K562 (cell line): Measurements from ENCODE around the gene SLC6A9. TPM values are rescaled to one million over a fixed set of nuclear protein-coding genes. Genes with fewer than 3 reads are reported as not detected.

Experiments
- CEBPG ChIP-seq, 3 experiments: fragments of 200-800 bp in 1 of 3; sonication (Bioruptor generic) in 1 of 3; sonication (generic) in 1 of 3; formaldehyde crosslinking in 1 of 3; IDR thresholded peaks in 2 of 3; conservative IDR thresholded peaks in 1 of 3; 2 replicates each; pipeline versions ENCODE4 v1.6.1 to v1.8.0; 2016 to 2022; ENCODE audit warnings: missing compliant biosample characterization in 2 of 3, missing genetic modification characterization in 2 of 3, mild to moderate bottlenecking in 1 of 3, missing genetic modification reagents in 1 of 3
- COPS2 ChIP-seq: fragments of 450-650 bp; conservative IDR thresholded peaks from 2 replicates; pipeline ENCODE4 v1.6.1; 2016; ENCODE audit warnings: mild to moderate bottlenecking, moderate library complexity
- E4F1 ChIP-seq: fragments of 250-450 bp; sonication (Bioruptor Pico); IDR thresholded peaks from 2 replicates; pipeline ENCODE4 v1.5.0; 2021; ENCODE audit warnings: mild to moderate bottlenecking, borderline replicate concordance
- EHMT2 ChIP-seq: fragments of 450-650 bp; IDR thresholded peaks from 2 replicates; pipeline ENCODE4 v1.6.1; 2018; ENCODE audit warnings: antibody characterized with exemption
- ESRRA ChIP-seq: fragments of 450-650 bp; IDR thresholded peaks from 2 replicates; pipeline ENCODE4 v1.6.1; 2014; ENCODE audit warnings: low read depth, mild to moderate bottlenecking, moderate library complexity, borderline replicate concordance
- FOXJ2 ChIP-seq: fragments of 200-800 bp; sonication (Bioruptor generic); IDR thresholded peaks from 2 replicates; pipeline ENCODE4 v1.6.1; 2016; ENCODE audit warnings: missing genetic modification characterization, missing compliant biosample characterization
- HLTF ChIP-seq: fragments of 450-650 bp; IDR thresholded peaks from 2 replicates; pipeline ENCODE4 v1.6.1; 2016
- PHB2 ChIP-seq: fragments of 450-650 bp; IDR thresholded peaks from 2 replicates; pipeline ENCODE4 v1.6.1; 2017; ENCODE audit warnings: low read depth
- RBM14 ChIP-seq: fragments of 200-400 bp; formaldehyde crosslinking; IDR thresholded peaks from 2 replicates; pipeline ENCODE4 v1.6.1; 2018; ENCODE audit warnings: low read depth, mild to moderate bottlenecking, low read length, moderate library complexity, borderline replicate concordance; ENCODE audit not compliant: insufficient read depth
- RBM39 ChIP-seq: fragments of 200-400 bp; formaldehyde crosslinking; optimal IDR thresholded peaks from 2 replicates; pipeline ENCODE3; 2018; ENCODE audit warnings: low read depth, low read length
- SAP30 ChIP-seq: fragments of 200-600 bp; sonication (generic); IDR thresholded peaks from 2 replicates; pipeline ENCODE4 v1.6.1; 2012; ENCODE audit warnings: borderline replicate concordance, low read depth, mild to moderate bottlenecking, moderate library complexity, low read length, control low read depth, inconsistent platforms; ENCODE audit not compliant: insufficient read depth, poor library complexity, severe bottlenecking
- SMAD2 ChIP-seq: fragments of 150-350 bp; IDR thresholded peaks from 2 replicates; pipeline ENCODE4 v1.6.1; 2014; ENCODE audit warnings: low read depth, mild to moderate bottlenecking, low read length
- ZNF224 ChIP-seq: sonication (generic); formaldehyde crosslinking; IDR thresholded peaks from 2 replicates; pipeline ENCODE4 v1.8.0; 2022; ENCODE audit warnings: mild to moderate bottlenecking, missing genetic modification reagents
- ZNF395 ChIP-seq: fragments of 200-800 bp; sonication (Bioruptor generic); IDR thresholded peaks from 2 replicates; pipeline ENCODE4 v1.6.1; 2017; ENCODE audit warnings: missing genetic modification characterization, missing compliant biosample characterization
- ZNF436 ChIP-seq: fragments of 250-450, 450-650 bp; sonication (Bioruptor Pico); formaldehyde crosslinking; IDR thresholded peaks from 2 replicates; pipeline ENCODE4 v1.7.0; 2020; ENCODE audit warnings: mild to moderate bottlenecking
- polyA plus RNA-seq, 8 experiments: library from polyadenylated mRNA; depleted of rRNA in 4 of 8; stranded (reverse) in 5 of 8; unstranded in 3 of 8; fragments of >200 nt; fragmentation: Nextera tagmentation in 2 of 8; fragmentation: Illumina TruSeq in 1 of 8; extraction: Ambion mirVana in 2 of 8; extraction: Trizol in 1 of 8; gene quantifications; 2 replicates each; pipeline versions ENCODE4 v1.2.1 to v1.2.3, GENCODE V29; 2011 to 2014; ENCODE audit warnings: inconsistent platforms in 1 of 8, missing spikeins in 1 of 8
- total RNA-seq, 7 experiments: library from RNA; depleted of rRNA in 6 of 7; stranded (reverse); fragments of >200 nt in 6 of 7; fragmentation: Illumina TruSeq in 2 of 7; extraction: Trizol in 2 of 7; gene quantifications; 2 replicates each; pipeline versions ENCODE4 v1.2.1 to v1.2.3, GENCODE V29; 2011 to 2021; ENCODE audit warnings: low replicate concordance in 1 of 7
- TF ChIP-seq, protein P1 (sequence below): fragments of 250-450 bp; sonication (Bioruptor Pico); IDR thresholded peaks from 2 replicates; pipeline ENCODE4 v1.4.0; 2020; ENCODE audit warnings: mild to moderate bottlenecking
- TF ChIP-seq, protein P2 (sequence below): fragments of 450-650 bp; formaldehyde crosslinking; conservative IDR thresholded peaks from 2 replicates; pipeline ENCODE4 v1.4.0; 2022; ENCODE audit warnings: mild to moderate bottlenecking, missing genetic modification characterization
- TF ChIP-seq, protein P3 (sequence below): fragments of 450-650 bp; formaldehyde crosslinking; IDR thresholded peaks from 2 replicates; pipeline ENCODE4 v1.4.0; 2022; ENCODE audit warnings: mild to moderate bottlenecking, moderate library complexity

SLC6A9 gene
- total and polyA plus RNA-seq, 9 of the 15 experiments (the other 6 are each of a cell fraction or from before 2014, with no cell fraction given): 0.17 to 18.7 (median 2.9) TPM

DNA sequence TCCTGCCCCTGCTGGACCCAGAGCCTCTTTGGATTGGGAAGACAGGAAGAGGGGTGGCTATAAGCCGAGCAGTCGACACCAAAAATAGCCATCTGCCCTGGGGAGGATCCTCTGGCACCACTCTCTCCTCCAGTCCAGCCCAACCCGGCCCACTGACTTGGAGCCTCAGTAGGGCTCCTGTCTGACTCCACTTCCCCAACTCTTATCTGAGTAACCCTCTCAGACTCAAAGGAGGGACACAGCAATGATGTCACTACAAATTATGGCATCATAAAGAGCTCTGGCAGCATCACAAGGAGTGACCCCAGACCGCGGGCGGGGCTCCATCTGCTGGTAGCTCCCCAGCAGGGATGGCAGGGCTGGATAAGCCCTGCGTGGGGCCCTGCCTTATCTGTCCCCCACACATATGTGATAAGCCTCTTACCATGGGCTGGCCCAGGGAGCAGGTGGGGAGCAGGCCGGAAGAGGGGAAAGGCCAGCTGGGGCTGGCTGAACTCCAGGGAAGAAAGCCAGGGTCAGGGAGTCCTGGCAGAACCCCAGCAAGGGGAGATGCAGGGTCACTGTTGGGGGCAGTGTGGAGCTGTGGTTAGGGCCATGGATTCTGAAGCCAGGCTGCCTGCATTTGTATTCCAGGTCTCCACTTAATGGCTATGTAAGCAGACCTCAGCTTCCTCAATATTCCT lies 4.6 kb upstream of the SLC6A9 start (continued):
- TF ChIP-seq SMAD2 (no peak), E4F1 (no peak; the same call in 1 of the 2 replicates), EHMT2 (no peak), CEBPG (CRISPR knock-in tag; IDR thresholded peaks at IDR 0.05) (no peak; the same call in 1 of the 2 replicates), CEBPG (tag; conservative IDR thresholded peaks at IDR 0.05 in 1 of 2, IDR thresholded peaks at IDR 0.05 in 1 of 2) (peak in 1 of 2 experiments; percentile 71; a peak in 1 of 4 replicates), ZNF224 (CRISPR knock-in tag) (no peak), RBM39 (peak; percentile 27), ESRRA (peak; percentile 90), ZNF395 (CRISPR knock-in tag) (peak; percentile 100), COPS2 (no peak), ZNF436 (CRISPR knock-in tag) (no peak), RBM14 (no peak), FOXJ2 (tag) (peak; percentile 96), HLTF (peak; percentile 100), SAP30 (no peak), PHB2 (peak; percentile 98)
- TF ChIP-seq, protein P1, sequence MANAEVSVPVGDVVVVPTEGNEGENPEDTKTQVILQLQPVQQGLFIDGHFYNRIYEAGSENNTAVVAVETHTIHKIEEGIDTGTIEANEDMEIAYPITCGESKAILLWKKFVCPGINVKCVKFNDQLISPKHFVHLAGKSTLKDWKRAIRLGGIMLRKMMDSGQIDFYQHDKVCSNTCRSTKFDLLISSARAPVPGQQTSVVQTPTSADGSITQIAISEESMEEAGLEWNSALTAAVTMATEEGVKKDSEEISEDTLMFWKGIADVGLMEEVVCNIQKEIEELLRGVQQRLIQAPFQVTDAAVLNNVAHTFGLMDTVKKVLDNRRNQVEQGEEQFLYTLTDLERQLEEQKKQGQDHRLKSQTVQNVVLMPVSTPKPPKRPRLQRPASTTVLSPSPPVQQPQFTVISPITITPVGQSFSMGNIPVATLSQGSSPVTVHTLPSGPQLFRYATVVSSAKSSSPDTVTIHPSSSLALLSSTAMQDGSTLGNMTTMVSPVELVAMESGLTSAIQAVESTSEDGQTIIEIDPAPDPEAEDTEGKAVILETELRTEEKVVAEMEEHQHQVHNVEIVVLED (CRISPR knock-in tag): peak; percentile 81
- TF ChIP-seq, protein P2, sequence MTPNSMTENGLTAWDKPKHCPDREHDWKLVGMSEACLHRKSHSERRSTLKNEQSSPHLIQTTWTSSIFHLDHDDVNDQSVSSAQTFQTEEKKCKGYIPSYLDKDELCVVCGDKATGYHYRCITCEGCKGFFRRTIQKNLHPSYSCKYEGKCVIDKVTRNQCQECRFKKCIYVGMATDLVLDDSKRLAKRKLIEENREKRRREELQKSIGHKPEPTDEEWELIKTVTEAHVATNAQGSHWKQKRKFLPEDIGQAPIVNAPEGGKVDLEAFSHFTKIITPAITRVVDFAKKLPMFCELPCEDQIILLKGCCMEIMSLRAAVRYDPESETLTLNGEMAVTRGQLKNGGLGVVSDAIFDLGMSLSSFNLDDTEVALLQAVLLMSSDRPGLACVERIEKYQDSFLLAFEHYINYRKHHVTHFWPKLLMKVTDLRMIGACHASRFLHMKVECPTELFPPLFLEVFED (CRISPR knock-in tag): peak; percentile 96
- TF ChIP-seq, protein P3, sequence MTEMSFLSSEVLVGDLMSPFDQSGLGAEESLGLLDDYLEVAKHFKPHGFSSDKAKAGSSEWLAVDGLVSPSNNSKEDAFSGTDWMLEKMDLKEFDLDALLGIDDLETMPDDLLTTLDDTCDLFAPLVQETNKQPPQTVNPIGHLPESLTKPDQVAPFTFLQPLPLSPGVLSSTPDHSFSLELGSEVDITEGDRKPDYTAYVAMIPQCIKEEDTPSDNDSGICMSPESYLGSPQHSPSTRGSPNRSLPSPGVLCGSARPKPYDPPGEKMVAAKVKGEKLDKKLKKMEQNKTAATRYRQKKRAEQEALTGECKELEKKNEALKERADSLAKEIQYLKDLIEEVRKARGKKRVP (CRISPR knock-in tag): peak; percentile 90
